ENCODE results near the gene LMNA.

LMNA gene

GRCh38 chr1:156098784-156099183, 15.7 kb upstream of the LMNA start:
- no peak overlapping the region for H3K4me2 ChIP-seq (ENCODE audit: low read depth, low read length, poor library complexity, severe bottlenecking)
- no peak for TF ChIP-seq EZH2phosphoT487 (IDR thresholded peaks at IDR 0.05; ENCODE audit: borderline replicate concordance)
- TF ChIP-seq CTCF (conservative IDR thresholded peaks at IDR 0.05; ENCODE audit: low read length): no peak
- no peaks in the 10 kb centered on the region for H4K20me1 ChIP-seq (ENCODE audit: insufficient read depth, low read length, poor library complexity, severe bottlenecking)
- no peaks in the 10 kb centered on the region for H3K79me2 ChIP-seq (ENCODE audit: insufficient read depth, low read length)
- H3K27me3 ChIP-seq (ENCODE audit: insufficient read depth, low read length, poor library complexity, severe bottlenecking): no peaks in the 10 kb centered on the region
- H3F3A ChIP-seq (ENCODE audit: low read depth): no peaks in the 10 kb centered on the region
- no peaks in the 10 kb centered on the region for H3K36me3 ChIP-seq (ENCODE audit: insufficient read depth, low read length)
- H3K4me3 ChIP-seq (ENCODE audit: low read length, poor library complexity, severe bottlenecking): no peak overlapping the region
- no peaks in the 10 kb centered on the region for H3K9me3 ChIP-seq (ENCODE audit: insufficient read depth, low read depth, low read length)
- no peak overlapping the region for H2AFZ ChIP-seq (ENCODE audit: low read length)
- H3K9me2 ChIP-seq (replicated peaks; ENCODE audit: low read depth, low read length): no peaks in the 10 kb centered on the region
- peaks cover 9% of the 10 kb centered on the region for H3K4me1 ChIP-seq (ENCODE audit: insufficient read depth, low read length, poor library complexity, severe bottlenecking)
- no peak overlapping the region for H3K9ac ChIP-seq (ENCODE audit: low read depth, low read length, poor library complexity, severe bottlenecking)

- Histone ChIP-seq H3K9ac (ENCODE audit: low read depth, low read length, poor library complexity, severe bottlenecking) (no peak overlapping the region), H2AFZ (ENCODE audit: low read length) (no peak overlapping the region), H3F3A (ENCODE audit: low read depth) (no peaks in the 10 kb centered on the region), H3K4me3 (ENCODE audit: low read length, poor library complexity, severe bottlenecking) (no peak overlapping the region), H3K79me2 (ENCODE audit: insufficient read depth, low read length) (no peaks in the 10 kb centered on the region), H3K9me3 (ENCODE audit: insufficient read depth, low read depth, low read length) (no peaks in the 10 kb centered on the region), H3K27me3 (ENCODE audit: insufficient read depth, low read length, poor library complexity, severe bottlenecking) (no peaks in the 10 kb centered on the region), H3K4me2 (ENCODE audit: low read depth, low read length, poor library complexity, severe bottlenecking) (no peak overlapping the region), H3K36me3 (ENCODE audit: insufficient read depth, low read length) (no peaks in the 10 kb centered on the region), H4K20me1 (ENCODE audit: insufficient read depth, low read length, poor library complexity, severe bottlenecking) (no peaks in the 10 kb centered on the region), H3K4me1 (ENCODE audit: insufficient read depth, low read length, poor library complexity, severe bottlenecking) (peaks cover 12% of the 10 kb centered on the region), H3K9me2 (replicated peaks; ENCODE audit: low read depth, low read length) (no peaks in the 10 kb centered on the region)
- TF ChIP-seq CTCF (conservative IDR thresholded peaks at IDR 0.05; ENCODE audit: low read length): no peak
- TF ChIP-seq EZH2phosphoT487 (IDR thresholded peaks at IDR 0.05; ENCODE audit: borderline replicate concordance): no peak
Observed at GRCh38 chr1:156099282-156099681, 15.2 kb upstream of the LMNA start.

GRCh38 chr1:156100205-156100995, 14.1 kb upstream of the LMNA start:
- Histone ChIP-seq H3K9me2 (replicated peaks; ENCODE audit: low read depth, low read length) (no peaks in the 10 kb centered on the region), H3K36me3 (ENCODE audit: insufficient read depth, low read length) (no peaks in the 10 kb centered on the region), H4K20me1 (ENCODE audit: insufficient read depth, low read length, poor library complexity, severe bottlenecking) (no peaks in the 10 kb centered on the region), H3K4me2 (ENCODE audit: low read depth, low read length, poor library complexity, severe bottlenecking) (no peak overlapping the region), H3K79me2 (ENCODE audit: insufficient read depth, low read length) (no peaks in the 10 kb centered on the region), H3K4me3 (ENCODE audit: low read length, poor library complexity, severe bottlenecking) (no peak overlapping the region), H3F3A (ENCODE audit: low read depth) (no peaks in the 10 kb centered on the region), H3K27me3 (ENCODE audit: insufficient read depth, low read length, poor library complexity, severe bottlenecking) (no peaks in the 10 kb centered on the region), H3K4me1 (ENCODE audit: insufficient read depth, low read length, poor library complexity, severe bottlenecking) (peaks cover 17% of the 10 kb centered on the region), H2AFZ (ENCODE audit: low read length) (no peak overlapping the region), H3K9ac (ENCODE audit: low read depth, low read length, poor library complexity, severe bottlenecking) (no peak overlapping the region), H3K9me3 (ENCODE audit: insufficient read depth, low read depth, low read length) (no peaks in the 10 kb centered on the region)
- TF ChIP-seq CTCF (conservative IDR thresholded peaks at IDR 0.05; ENCODE audit: low read length) (no peak), EZH2phosphoT487 (IDR thresholded peaks at IDR 0.05; ENCODE audit: borderline replicate concordance) (no peak)

All from Loucy (cell line).